HG03108 (cell line): ENCODE data around the gene FHIP1B.

Experiments used
- ATAC-seq: cut with Tn5 transposase; IDR thresholded peaks from one replicate; pipeline ENCODE4 v1.9.1; 2021; ENCODE audit warnings: moderate library complexity; ENCODE audit not compliant: unreplicated experiment

Gene FHIP1B

GRCh38 chr11:6202041-6202440 lies 32.4 kb downstream of the FHIP1B start:
- no peak for ATAC-seq

- no peak for ATAC-seq
Observed at GRCh38 chr11:6201481-6201880, 33.0 kb downstream of the FHIP1B start.

GRCh38 chr11:6200975-6201374 lies 33.5 kb downstream of the FHIP1B start:
- ATAC-seq: no peak

- ATAC-seq: no peak
Observed at GRCh38 chr11:6199174-6199810, 35.1 kb downstream of the FHIP1B start, which contains the start of gene OR52W1. TSS of gene OR52W1 (plus strand) at chr11:6199224. CDS start at chr11:6199224, 0 bp downstream.

- no peak for ATAC-seq
Observed at GRCh38 chr11:6197466-6198200, 36.8 kb downstream of the FHIP1B start.

- peak; percentile 48 for ATAC-seq
Observed at GRCh38 chr11:6196396-6196795, 38.0 kb downstream of the FHIP1B start.

GRCh38 chr11:6194065-6194581 lies 40.3 kb downstream of the FHIP1B start:
- no peak for ATAC-seq

GRCh38 chr11:6191742-6192141 lies 42.7 kb downstream of the FHIP1B start:
- no peak for ATAC-seq

GRCh38 chr11:6175440-6175839 lies 59.0 kb downstream of the FHIP1B start:
- ATAC-seq: no peak

GRCh38 chr11:6170226-6170625 lies 64.2 kb downstream of the FHIP1B start, which contains the start of gene OR52B2:
TSS of gene OR52B2 (minus strand) at chr11:6170326. CDS start at chr11:6170326, 0 bp downstream.
- ATAC-seq: no peak
